GM19328 (cell line): Measurements from ENCODE around the gene FADS3.

Experiments
- ATAC-seq: cut with Tn5 transposase; IDR thresholded peaks from one replicate; pipeline ENCODE4 v1.9.1; 2021; ENCODE audit warnings: mild to moderate bottlenecking, moderate library complexity; ENCODE audit not compliant: unreplicated experiment

The FADS3 gene

GRCh38 chr11:61891331-61892084 is at the start of gene FADS3:
TSS of gene FADS3 (minus strand) at chr11:61891545. CDS start at chr11:61891381, 164 bp downstream.
- ATAC-seq, result peak; percentile 57

GRCh38 chr11:61940466-61940865 is 49.1 kb upstream of the FADS3 start:
- ATAC-seq, result no peak

- no peak for ATAC-seq
Observed at GRCh38 chr11:61935861-61936260, 44.5 kb upstream of the FADS3 start.

- no peak for ATAC-seq
Observed at GRCh38 chr11:61930933-61931332, 39.6 kb upstream of the FADS3 start.

- ATAC-seq, result no peak
Observed at GRCh38 chr11:61928606-61929005, 37.3 kb upstream of the FADS3 start.

- ATAC-seq, result no peak
Observed at GRCh38 chr11:61927501-61927900, 36.2 kb upstream of the FADS3 start.

GRCh38 chr11:61926235-61926634 is 34.9 kb upstream of the FADS3 start:
- no peak for ATAC-seq

- no peak for ATAC-seq
Observed at GRCh38 chr11:61925736-61926135, 34.4 kb upstream of the FADS3 start.

GRCh38 chr11:61924064-61924455 is 32.7 kb upstream of the FADS3 start:
- ATAC-seq, result no peak

GRCh38 chr11:61923166-61924063 is 32.1 kb upstream of the FADS3 start:
- ATAC-seq, result no peak

- no peak for ATAC-seq
Observed at GRCh38 chr11:61922539-61922938, 31.2 kb upstream of the FADS3 start.

GRCh38 chr11:61921446-61921845 is 30.1 kb upstream of the FADS3 start:
- no peak for ATAC-seq

- no peak for ATAC-seq
Observed at GRCh38 chr11:61919705-61920631, 28.6 kb upstream of the FADS3 start.

GRCh38 chr11:61918938-61919704 is 27.8 kb upstream of the FADS3 start:
- ATAC-seq, result no peak

GRCh38 chr11:61918251-61918937 is 27.0 kb upstream of the FADS3 start:
- no peak for ATAC-seq

- no peak for ATAC-seq
Observed at GRCh38 chr11:61917334-61918109, 26.2 kb upstream of the FADS3 start, which contains the start of gene RAB3IL1. TSS of gene RAB3IL1 (minus strand) at chr11:61917566. CDS start at chr11:61917367, 199 bp downstream.

GRCh38 chr11:61916737-61917333 is 25.5 kb upstream of the FADS3 start:
- no peak for ATAC-seq

GRCh38 chr11:61914471-61915171 is 23.3 kb upstream of the FADS3 start:
- ATAC-seq, result no peak
